ENCODE data around the gene ZNF416.
A peak's percentile ranks its signal among the peaks of the same experiment; 100 is the strongest.

The ZNF416 gene

GRCh38 chr19:57578487-57579205 lies at the start of gene ZNF416:
Gene ZNF416 (minus strand): TSS chr19:57578911. CDS start chr19:57578704, 207 bp downstream.
- peak; percentile 89 for DNase-seq

- no peak for DNase-seq
Observed at GRCh38 chr19:57623091-57623490, 44.4 kb upstream of the ZNF416 start.

DNA sequence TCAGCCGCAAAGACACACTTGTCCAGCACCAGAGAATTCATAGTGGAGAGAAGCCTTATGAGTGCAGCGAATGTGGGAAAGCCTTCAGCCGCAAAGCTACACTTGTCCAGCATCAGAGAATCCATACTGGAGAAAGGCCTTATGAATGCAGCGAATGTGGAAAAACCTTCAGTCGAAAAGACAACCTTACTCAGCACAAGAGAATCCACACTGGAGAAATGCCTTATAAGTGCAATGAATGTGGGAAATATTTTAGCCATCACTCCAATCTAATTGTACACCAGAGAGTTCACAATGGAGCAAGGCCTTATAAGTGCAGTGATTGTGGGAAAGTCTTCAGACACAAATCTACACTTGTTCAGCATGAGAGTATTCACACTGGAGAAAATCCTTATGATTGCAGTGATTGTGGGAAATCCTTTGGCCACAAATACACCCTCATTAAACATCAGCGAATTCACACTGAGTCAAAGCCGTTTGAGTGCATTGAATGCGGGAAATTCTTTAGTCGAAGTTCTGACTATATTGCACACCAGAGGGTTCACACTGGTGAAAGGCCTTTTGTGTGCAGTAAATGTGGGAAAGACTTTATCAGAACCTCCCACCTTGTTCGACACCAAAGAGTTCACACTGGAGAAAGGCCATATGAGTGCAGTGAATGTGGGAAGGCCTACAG lies 42.1 kb upstream of the ZNF416 start:
- DNase-seq: no peak

DNA sequence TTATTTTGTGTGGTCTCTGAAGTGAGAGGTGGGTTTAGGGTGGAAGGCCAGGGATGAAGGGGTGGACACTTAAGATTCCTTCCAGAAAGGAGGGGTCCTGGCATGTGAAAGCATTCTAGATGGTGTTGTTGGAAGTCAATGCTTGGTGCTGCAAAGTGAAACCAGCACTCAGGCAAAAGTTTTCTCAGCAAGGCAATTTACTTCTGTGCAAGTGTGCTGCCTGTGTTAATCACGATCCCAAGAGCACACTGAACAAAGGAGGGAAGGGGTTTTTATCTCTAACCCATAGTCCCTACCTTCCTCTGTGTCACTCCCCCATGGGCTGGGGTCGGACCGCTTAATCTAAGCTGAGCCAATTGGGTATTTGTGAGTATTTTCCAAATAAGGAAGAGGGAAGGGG lies 36.6 kb upstream of the ZNF416 start:
- no peak for DNase-seq

DNA sequence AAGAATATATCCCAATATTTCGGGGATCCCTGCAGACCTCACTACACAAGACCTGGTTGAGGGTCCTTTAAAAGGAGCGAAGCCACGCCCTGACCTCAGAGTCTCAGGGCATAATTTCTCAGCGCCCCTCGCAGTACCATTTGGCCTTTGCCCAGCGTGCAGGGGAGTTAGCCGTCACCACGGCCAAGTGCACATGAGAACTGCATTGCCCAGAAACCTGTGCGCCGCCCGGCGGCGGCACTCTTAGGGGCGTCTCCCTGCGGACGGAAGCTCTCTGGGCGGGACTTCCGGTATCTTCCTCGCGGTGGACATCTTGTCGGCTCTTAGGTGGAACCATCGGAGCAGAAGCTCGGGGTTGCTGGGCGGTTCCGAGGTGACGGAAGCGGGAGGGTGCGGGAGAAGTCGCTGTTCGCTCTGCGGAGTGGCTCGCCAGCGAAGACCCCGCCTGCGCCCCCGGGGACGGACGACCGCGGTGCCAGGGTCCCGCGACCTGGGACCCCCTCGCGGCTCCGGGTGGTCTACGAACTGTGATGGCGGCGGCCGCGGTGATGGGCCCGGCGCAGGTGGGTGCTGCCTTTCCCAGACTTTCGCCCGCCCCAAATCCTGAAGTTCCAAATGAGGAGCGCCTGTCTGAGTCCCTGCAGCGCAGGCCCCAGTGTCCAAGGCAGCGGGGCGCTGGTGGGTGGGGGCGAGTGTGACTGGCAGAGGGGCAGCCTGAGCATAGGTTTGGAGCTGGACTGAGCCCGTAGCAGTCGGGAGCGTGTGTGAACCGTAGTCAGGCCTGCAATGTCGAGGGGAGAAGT lies 35.4 kb upstream of the ZNF416 start, which contains the start of gene ZNF134:
ZNF134 (plus strand) TSS at position 302 of the 803 bp plus-strand sequence. CDS start 5,227 bp downstream, outside the sequence.
- DNase-seq: peak; percentile 85

DNA sequence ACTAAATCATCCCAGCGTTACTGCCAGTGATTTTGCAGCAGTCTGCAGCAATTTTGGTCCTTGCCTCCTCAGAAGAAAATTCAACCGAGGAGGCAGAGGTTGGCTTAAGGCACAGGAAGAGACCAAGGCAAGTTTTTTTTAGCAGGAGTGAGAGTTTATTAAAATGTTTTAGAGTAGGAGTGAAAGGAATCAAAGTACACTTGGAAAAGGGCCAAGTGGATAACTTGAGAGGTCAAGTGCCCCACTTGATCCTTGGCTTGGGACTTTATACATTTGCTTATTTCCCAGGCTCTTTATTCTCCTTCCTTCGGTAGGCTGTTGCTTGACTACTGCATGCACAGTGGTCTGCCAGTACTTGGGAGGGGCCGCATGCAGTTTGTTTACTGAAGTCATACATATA lies 32.4 kb upstream of the ZNF416 start:
- no peak for DNase-seq

DNA sequence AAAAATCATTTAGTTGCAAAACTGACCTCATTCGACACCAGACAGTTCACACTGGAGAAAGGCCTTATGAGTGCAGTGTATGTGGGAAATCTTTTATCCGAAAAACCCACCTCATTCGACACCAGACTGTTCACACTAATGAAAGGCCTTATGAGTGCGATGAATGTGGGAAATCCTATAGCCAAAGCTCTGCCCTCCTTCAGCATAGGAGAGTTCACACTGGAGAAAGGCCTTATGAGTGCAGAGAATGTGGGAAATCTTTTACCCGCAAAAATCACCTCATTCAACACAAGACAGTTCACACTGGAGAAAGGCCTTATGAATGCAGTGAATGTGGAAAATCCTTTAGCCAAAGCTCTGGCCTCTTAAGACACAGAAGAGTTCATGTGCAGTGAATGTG lies 28.2 kb upstream of the ZNF416 start:
- DNase-seq: no peak

- peak; percentile 86 for DNase-seq
Observed at GRCh38 chr19:57599761-57600383, 21.2 kb upstream of the ZNF416 start, which contains the start of gene ZNF530. Gene ZNF530 (plus strand): TSS chr19:57599885. CDS start chr19:57604346, 4,461 bp downstream.

DNA sequence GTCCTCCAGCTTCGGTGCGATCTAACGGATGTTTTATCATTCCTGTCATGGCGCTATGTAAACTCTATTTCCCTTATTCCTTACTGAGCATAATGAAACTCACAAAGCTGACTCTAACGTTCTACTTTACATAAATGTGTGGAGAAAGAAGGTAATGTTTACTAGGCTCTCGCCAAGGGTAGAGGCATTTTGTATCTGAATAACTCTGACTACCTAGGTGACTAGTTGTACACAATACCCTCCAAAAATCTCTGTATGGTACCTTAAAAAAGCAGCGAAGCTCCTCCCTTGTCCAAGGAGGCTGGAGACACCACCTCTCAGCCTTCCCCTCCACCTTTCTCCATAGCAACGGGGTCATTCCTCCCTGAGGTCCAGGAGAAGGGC lies 20.7 kb upstream of the ZNF416 start:
- DNase-seq: no peak

GRCh38 chr19:57587529-57587928 lies 8.8 kb upstream of the ZNF416 start:
- no peak for DNase-seq

GRCh38 chr19:57583521-57584416 lies 5.1 kb upstream of the ZNF416 start, which contains the start of gene ZIK1:
Gene ZIK1 (plus strand): TSS chr19:57584145. CDS start chr19:57584357, 212 bp downstream.
- DNase-seq: peak; percentile 92

- no peak for DNase-seq
Observed at GRCh38 chr19:57583104-57583520, 4.4 kb upstream of the ZNF416 start.

- no peak for DNase-seq
Observed at GRCh38 chr19:57576661-57577060, 2.0 kb downstream of the ZNF416 start.

DNA sequence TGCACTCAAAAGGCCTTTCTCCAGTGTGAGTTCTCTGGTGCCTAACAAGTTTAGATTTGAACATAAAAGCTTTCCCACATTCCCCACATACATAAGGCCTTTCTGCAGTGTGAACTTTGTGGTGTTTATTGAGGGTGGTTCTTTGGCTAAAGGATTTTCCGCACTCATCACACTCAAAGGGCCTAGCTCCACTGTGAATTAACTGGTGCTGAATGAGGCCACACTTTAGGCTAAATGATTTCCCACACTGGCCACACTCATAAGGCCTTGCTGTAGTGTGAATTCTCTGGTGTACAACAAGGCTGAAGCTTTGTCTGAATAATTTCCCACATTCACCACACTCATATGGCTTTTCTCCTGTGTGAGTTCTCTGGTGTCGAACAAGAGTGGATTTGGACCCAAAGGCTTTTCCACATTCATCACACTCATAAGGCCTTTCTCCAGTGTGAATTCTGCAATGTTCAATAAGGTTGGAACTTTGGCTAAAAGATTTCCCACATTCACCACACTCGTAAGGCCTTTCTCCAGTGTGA lies 6.2 kb downstream of the ZNF416 start:
- DNase-seq: no peak

DNA sequence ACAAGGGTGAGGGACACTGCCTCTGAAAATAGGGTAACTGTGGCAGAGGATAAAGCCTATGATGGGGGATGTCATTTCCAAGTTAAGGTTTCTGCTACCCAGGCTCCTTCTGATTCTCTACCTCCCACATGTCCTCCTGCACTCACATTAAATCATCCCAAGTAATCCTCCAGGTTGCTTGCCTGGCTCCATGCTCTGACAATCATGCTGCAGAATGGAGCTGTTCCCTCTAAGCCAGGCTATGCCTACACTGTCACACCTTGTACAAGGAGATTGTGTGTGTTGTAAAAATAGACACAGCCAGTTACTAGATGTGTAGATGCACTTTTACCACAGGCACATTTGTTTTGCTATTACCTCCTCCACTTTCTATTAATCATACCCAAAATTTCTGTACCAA lies 8.0 kb downstream of the ZNF416 start:
- no peak for DNase-seq

GRCh38 chr19:57566396-57567265 lies 12.1 kb downstream of the ZNF416 start:
- no peak for DNase-seq

DNA sequence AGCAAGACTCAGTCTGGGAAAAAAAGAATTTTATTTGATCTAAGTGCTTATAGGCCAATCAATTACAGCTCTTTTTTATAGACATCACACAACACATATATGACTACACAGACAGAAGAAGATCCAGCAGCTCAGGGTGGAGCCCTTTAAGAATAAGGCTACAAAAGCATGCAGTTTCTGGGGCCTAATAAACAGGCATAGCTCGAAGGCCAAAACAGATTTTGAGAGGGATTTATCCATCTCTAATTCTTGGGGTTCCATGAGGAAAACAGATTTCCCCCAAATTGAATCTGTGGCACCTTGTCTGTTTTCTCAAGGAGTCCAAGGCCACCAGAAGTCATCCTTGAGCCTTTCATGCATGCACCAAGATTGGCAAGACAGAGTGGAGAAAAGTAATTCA lies 15.2 kb downstream of the ZNF416 start:
- DNase-seq: no peak

GRCh38 chr19:57560049-57560491 lies 18.6 kb downstream of the ZNF416 start:
- no peak for DNase-seq

DNA sequence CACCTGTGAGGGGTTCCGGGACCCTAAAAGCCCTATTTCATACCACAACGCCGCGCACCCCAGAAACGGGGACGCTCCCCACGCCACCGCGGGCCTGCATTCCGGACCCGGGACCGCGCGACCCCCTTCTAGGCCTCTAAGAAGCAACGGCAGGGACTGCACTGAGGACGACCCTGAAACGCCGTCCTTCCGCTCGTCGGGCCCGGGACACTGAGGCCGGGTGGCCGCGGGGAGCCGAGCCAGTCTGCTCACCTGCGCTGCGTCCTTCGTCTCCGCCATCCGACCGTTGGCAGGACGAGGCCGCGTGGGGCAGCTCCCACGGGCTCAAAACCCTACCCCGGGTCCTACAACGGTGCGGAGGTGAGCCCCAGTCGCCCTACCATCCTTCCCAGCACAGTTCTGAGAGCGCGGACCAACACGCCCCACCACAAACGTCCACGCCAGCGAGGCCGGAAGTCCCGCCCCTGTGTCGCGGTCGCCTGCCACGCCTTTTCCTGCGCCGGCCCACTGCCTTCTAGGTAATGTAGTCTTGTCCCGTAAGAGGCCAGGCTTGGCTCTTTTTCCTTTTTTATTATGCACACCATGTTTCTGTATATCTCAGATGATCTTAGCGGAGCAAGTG lies 19.2 kb downstream of the ZNF416 start, which contains the start of gene ZNF550:
ZNF550 (minus strand) TSS at position 460 of the 622 bp plus-strand sequence; CDS start at position 279, 181 bp downstream.
- DNase-seq: peak; percentile 71

DNA sequence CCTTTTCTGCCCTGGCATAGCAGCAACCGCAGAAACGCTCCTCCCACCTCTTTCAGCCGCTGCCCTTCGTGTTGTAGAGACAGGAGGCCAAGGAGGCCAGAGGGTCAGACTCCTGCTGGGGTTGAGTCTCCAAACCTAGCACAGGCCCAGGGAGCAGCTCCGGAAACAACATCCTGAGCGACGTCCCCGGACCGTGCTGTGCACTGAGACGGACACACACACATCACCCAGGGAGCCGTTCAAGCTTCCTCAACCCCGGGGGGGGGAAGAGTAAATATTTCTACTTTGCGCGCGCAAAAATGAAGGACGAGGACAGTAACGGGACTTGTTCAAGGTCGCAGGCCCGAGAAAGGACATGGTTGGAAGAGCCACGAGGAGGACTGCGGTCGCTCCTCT lies 19.7 kb downstream of the ZNF416 start:
- no peak for DNase-seq

Data from NCI-H510A (cell line).